PC-9 (cell line): ENCODE results near the gene IARS1. TPM values are rescaled to one million over a fixed set of nuclear protein-coding genes. Genes with fewer than 3 reads are reported as not detected.

Experiments
- Bru-seq: library from RNA; stranded (reverse); fragments of 400-500 nt; gene quantifications from one replicate; lab custom pipeline; 2021; lab: Mats Ljungman, UMichigan
- BruChase-seq, 2 experiments: library from RNA; stranded (reverse); fragments of 400-500 nt; gene quantifications; one replicate each; lab custom pipeline; 2021; lab: Mats Ljungman, UMichigan
- BruUV-seq: library from RNA; stranded (reverse); fragments of 400-500 nt; replicated peaks from 2 replicates; lab custom pipeline; 2021; lab: Mats Ljungman, UMichigan
- CTCF ChIA-PET: fragments of 300-600 bp; sonication (Branson Sonifier 250); formaldehyde crosslinking; loops from one replicate; lab custom pipeline; 2022; ENCODE audit warnings: antibody characterized with exemption; lab: Charles Lee
- POLR2A ChIA-PET: fragments of 300-600 bp; sonication (Branson Sonifier 250); formaldehyde crosslinking; loops from one replicate; lab custom pipeline; 2022; ENCODE audit warnings: antibody characterized with exemption; ENCODE audit not compliant: unreplicated experiment; lab: Charles Lee
- DNase-seq, 2 experiments: peaks; one replicate each; pipeline versions ENCODE4 v3.0.0 to v3.0.0-alpha.2; 2015 to 2022; ENCODE audit warnings: mixed read lengths in 1 of 2
- H2AFZ ChIP-seq: fragments of 200-600 bp; sonication (generic); 2 replicates; pipeline ENCODE4 v1.8.1; 2017; ENCODE audit warnings: antibody characterized with exemption
- H3F3A ChIP-seq: fragments of 200-600 bp; sonication (generic); 2 replicates; pipeline ENCODE4 v1.8.1; 2017; ENCODE audit warnings: antibody characterized with exemption, mild to moderate bottlenecking, low read depth; ENCODE audit not compliant: insufficient read depth
- H3K27ac ChIP-seq: fragments of 200-600 bp; sonication (generic); 2 replicates; pipeline ENCODE4 v1.6.1; 2016; ENCODE audit warnings: mixed run types
- H3K27me3 ChIP-seq: fragments of 200-600 bp; sonication (generic); 2 replicates; pipeline ENCODE4 v1.6.1; 2016; ENCODE audit warnings: low read depth, mixed run types; ENCODE audit not compliant: insufficient read depth
- H3K36me3 ChIP-seq: fragments of 200-600 bp; sonication (generic); 2 replicates; pipeline ENCODE4 v1.6.1; 2016; ENCODE audit warnings: low read depth, mixed run types
- H3K4me1 ChIP-seq: fragments of 200-600 bp; sonication (generic); replicated peaks from 2 replicates; pipeline ENCODE4 v1.6.1; 2016; ENCODE audit warnings: mixed run types; ENCODE audit not compliant: insufficient read depth
- H3K4me2 ChIP-seq: fragments of 200-600 bp; sonication (generic); 2 replicates; pipeline ENCODE4 v1.6.1; 2017; ENCODE audit warnings: mixed run types
- H3K4me3 ChIP-seq: fragments of 200-600 bp; sonication (generic); 2 replicates; pipeline ENCODE4 v1.6.1; 2016; ENCODE audit warnings: mixed run types
- H3K79me2 ChIP-seq: fragments of 200-600 bp; sonication (generic); 2 replicates; pipeline ENCODE4 v1.6.1; 2017; ENCODE audit warnings: low read depth, mixed run types
- H3K9me2 ChIP-seq: fragments of 200-600 bp; sonication (generic); 2 replicates; pipeline ENCODE4 v1.8.1; 2017; ENCODE audit warnings: mild to moderate bottlenecking; ENCODE audit not compliant: insufficient read depth
- H3K9me3 ChIP-seq: fragments of 200-600 bp; sonication (generic); 2 replicates; pipeline ENCODE4 v1.8.1; 2016; ENCODE audit warnings: low read depth; ENCODE audit not compliant: insufficient read depth
- H4K20me1 ChIP-seq: fragments of 200-600 bp; sonication (generic); 2 replicates; pipeline ENCODE4 v1.8.1; 2017; ENCODE audit not compliant: insufficient read depth
- EZH2 ChIP-seq: fragments of 200-600 bp; sonication (generic); IDR thresholded peaks from 2 replicates; pipeline ENCODE4 v1.8.0; 2017; ENCODE audit warnings: antibody characterized with exemption, low read depth
- intact Hi-C: fragments of 100-400 bp; cut with micrococcal nuclease; formaldehyde crosslinking; loops from one replicate; pipeline ENCODE4 v1.10.0; 2022; ENCODE audit not compliant: unreplicated experiment
- long read RNA-seq: library from polyadenylated mRNA; stranded (forward); transcript quantifications from one replicate; pipeline ENCODE4 v2.0.0, GENCODE V29; 2022
- total RNA-seq: library from RNA; stranded (reverse); gene quantifications from 2 replicates; pipeline ENCODE4 v1.2.3, GENCODE V29; 2021
- TF ChIP-seq, protein P1 (sequence below): fragments of 200-600 bp; sonication (generic); conservative IDR thresholded peaks from 2 replicates; pipeline ENCODE4 v1.6.1; 2017; ENCODE audit warnings: mixed run types, antibody characterized with exemption, mild to moderate bottlenecking, moderate library complexity

The IARS1 gene
- 232 and 246 TPM in 2 replicates for total RNA-seq
- Bru-seq, nascent RNA, result percentile 97 among the genes with signal in this experiment
- BruChase-seq, experiment 1, labeled RNA remaining after a 2-hour chase, result percentile 95 among the genes with signal in this experiment
- BruChase-seq, experiment 2, labeled RNA remaining after a 6-hour chase, result percentile 94 among the genes with signal in this experiment
- long read RNA-seq, full-length matches to known transcripts, result 55 of 330 reads
- long read RNA-seq, partial matches to known transcripts, result 242 of 330 reads
- long read RNA-seq, other reads (novel, unspliced or antisense), result 33 of 330 reads

DNA sequence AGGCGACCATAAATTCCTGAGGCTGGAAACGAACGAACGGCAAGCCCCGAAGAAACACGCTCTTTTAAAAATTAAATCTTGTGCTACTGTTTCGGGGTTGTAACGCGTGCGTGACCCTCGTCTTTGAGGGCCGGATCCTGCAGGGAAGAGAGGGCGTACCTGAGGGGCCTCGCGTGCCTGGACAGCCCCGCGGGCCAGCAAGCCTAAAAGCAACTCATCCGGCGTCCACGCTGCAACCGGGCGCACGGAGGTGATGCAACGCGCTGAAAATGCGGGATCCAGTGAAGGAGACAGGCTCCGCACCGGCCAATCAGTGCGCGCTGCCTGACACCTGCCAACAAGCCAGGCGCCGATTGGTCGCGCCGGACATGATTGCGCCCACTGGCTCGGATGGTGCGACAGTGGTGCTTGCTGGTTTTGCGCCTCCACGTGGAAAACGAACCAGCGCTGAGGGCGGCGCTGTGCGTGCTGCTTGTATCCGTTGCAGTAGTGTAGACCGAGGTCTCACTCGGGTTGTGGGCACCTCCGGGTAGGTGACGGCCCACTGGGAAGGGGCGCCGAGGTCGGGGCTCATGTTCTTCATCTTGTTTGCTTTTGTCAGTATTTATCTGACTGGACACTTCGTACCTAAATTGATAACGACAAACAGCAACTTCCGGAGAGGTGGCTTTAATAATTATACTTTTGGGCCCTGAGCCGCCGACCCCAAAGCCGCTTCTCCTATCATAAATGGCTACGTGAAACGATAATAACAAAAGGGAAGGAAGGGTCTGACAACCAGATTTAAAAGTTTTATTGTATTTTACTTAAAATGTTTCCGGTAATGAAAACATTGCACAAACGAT lies at the start of gene IARS1:
Gene IARS1 (minus strand): TSS at position 246 of the 845 bp plus-strand sequence. CDS start 4,278 bp downstream, outside the sequence.
- BruUV-seq, result no TSS peak
- TF ChIP-seq, protein P1, sequence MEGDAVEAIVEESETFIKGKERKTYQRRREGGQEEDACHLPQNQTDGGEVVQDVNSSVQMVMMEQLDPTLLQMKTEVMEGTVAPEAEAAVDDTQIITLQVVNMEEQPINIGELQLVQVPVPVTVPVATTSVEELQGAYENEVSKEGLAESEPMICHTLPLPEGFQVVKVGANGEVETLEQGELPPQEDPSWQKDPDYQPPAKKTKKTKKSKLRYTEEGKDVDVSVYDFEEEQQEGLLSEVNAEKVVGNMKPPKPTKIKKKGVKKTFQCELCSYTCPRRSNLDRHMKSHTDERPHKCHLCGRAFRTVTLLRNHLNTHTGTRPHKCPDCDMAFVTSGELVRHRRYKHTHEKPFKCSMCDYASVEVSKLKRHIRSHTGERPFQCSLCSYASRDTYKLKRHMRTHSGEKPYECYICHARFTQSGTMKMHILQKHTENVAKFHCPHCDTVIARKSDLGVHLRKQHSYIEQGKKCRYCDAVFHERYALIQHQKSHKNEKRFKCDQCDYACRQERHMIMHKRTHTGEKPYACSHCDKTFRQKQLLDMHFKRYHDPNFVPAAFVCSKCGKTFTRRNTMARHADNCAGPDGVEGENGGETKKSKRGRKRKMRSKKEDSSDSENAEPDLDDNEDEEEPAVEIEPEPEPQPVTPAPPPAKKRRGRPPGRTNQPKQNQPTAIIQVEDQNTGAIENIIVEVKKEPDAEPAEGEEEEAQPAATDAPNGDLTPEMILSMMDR, result no peak; the same call in 1 of the 2 replicates
- TF ChIP-seq EZH2, result no peak
- H3F3A ChIP-seq, result peaks cover 21% of the 10 kb centered on the region; the same call in 1 of the 2 replicates
- H3K79me2 ChIP-seq, result peaks cover 51% of the 10 kb centered on the region
- H3K4me3 ChIP-seq, result peak within 1 kb of the TSS; percentile 95
- DNase-seq, result peak; percentile 94 to 100
- peak within 1 kb of the TSS; percentile 87 for H2AFZ ChIP-seq
- H3K9me2 ChIP-seq, result no peaks in the 10 kb centered on the region
- peak within 1 kb of the TSS; percentile 96 for H3K4me2 ChIP-seq
- H3K36me3 ChIP-seq, result peaks cover 54% of the 10 kb centered on the region
- ChIA-PET CTCF (interaction anchor here (0.6 kb wide), 1 partner anchor 209 kb away, joined by 3 read pairs; no protein-coding TSS in a partner anchor), POLR2A (interaction anchor here (1.0 kb wide), 1 partner anchor 10 kb away, joined by 7 read pairs; no protein-coding TSS in a partner anchor)
- peaks cover 32% of the 10 kb centered on the region for H4K20me1 ChIP-seq
- H3K27ac ChIP-seq, result peak within 1 kb of the TSS; percentile 96
- intact Hi-C loops, result loop anchor here (2.0 kb wide), 1 partner anchor 153 kb away; no protein-coding TSS in a partner anchor
- H3K27me3 ChIP-seq, result no peaks in the 10 kb centered on the region
- peaks cover 22% of the 10 kb centered on the region for H3K4me1 ChIP-seq
- no peaks in the 10 kb centered on the region for H3K9me3 ChIP-seq

DNA sequence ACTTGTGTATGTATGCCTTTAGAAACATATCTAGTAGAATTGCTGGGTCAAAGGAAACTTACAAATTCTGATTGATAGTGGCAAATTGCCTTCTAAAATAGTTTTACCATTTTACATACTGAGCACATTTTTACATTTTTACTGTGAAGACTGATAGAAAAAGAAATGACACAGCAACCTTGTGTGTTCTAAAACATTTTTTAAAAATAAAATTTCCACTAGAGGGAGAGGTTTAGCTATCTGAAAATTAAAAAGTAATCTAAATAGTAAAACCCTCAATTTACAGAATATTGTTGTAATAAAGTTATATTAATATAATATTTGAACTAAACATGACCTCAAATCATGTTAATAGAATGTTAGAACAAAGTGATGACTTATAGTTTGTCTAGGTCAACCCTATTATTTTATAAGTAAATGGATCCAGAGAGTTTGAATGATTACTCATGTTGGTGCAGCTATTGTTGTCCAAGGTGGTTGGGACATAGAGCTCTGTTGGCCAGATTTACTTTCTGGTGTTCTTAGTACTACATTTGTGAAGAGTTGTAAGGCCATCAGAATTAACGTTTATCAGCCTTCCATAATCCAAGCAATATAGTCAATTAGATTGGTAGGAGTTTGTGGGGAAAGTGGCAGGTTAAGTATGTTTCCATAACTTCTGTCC lies 49.5 kb upstream of the IARS1 start:
- no TSS peak for BruUV-seq
- Histone ChIP-seq H4K20me1 (no peaks in the 10 kb centered on the region), H3K27me3 (no peaks in the 10 kb centered on the region), H3F3A (no peaks in the 10 kb centered on the region), H3K4me2 (no peak overlapping the region), H2AFZ (no peak overlapping the region), H3K9me2 (no peaks in the 10 kb centered on the region), H3K4me1 (no peaks in the 10 kb centered on the region), H3K36me3 (no peaks in the 10 kb centered on the region), H3K9me3 (peaks cover 3% of the 10 kb centered on the region; the same call in 1 of the 2 replicates), H3K27ac (no peak overlapping the region), H3K4me3 (no peak overlapping the region), H3K79me2 (no peaks in the 10 kb centered on the region)
- intact Hi-C loops, result loop anchor here (5.0 kb wide), 1 partner anchor 289 kb away; no protein-coding TSS in a partner anchor
- CTCF ChIA-PET, result no interaction called here
- POLR2A ChIA-PET, result no interaction called here
- no peak for TF ChIP-seq EZH2
- TF ChIP-seq, protein P1, result peak; percentile 35; the same call in 1 of the 2 replicates
- DNase-seq, result no peak

DNA sequence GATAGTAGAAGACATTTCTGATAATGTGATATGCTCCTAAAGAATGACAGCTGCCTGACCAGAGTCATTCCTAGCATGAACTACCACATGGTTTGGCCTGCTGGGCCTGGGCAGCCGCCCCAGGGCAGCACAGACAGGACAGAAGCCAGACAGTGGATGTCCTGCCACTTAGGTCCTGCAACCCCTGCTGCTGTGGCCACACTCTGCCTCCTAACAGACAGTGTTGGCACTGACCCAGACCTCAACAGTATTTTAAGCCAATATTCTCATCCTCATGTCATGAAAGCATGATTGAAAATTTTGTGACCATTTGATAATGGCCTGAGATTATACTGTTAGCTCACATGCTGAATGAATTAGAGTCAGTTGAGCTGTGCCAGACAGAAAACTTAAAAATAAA lies 48.1 kb upstream of the IARS1 start:
- intact Hi-C loops, result loop anchor here (5.0 kb wide), 1 partner anchor 291 kb away; no protein-coding TSS in a partner anchor
- no peak for DNase-seq
- Histone ChIP-seq H3K36me3 (no peaks in the 10 kb centered on the region), H3K79me2 (no peaks in the 10 kb centered on the region), H3K27me3 (no peaks in the 10 kb centered on the region), H3K9me2 (no peaks in the 10 kb centered on the region), H3K4me1 (no peaks in the 10 kb centered on the region), H3F3A (no peaks in the 10 kb centered on the region), H3K4me3 (no peak overlapping the region), H3K27ac (no peak overlapping the region), H4K20me1 (no peaks in the 10 kb centered on the region), H3K9me3 (peaks cover 3% of the 10 kb centered on the region; the same call in 1 of the 2 replicates), H3K4me2 (no peak overlapping the region), H2AFZ (no peak overlapping the region)
- ChIA-PET CTCF (no interaction called here), POLR2A (no interaction called here)
- no peak for TF ChIP-seq EZH2
- TF ChIP-seq, protein P1, result no peak
- BruUV-seq, result no TSS peak
